ENCODE results near the gene ZBP1. TPM values are rescaled to one million over a fixed set of nuclear protein-coding genes. Genes with fewer than 3 reads are reported as not detected.

Gene ZBP1
- total RNA-seq, 1 experiment from 2014 or later, result not detected

DNA sequence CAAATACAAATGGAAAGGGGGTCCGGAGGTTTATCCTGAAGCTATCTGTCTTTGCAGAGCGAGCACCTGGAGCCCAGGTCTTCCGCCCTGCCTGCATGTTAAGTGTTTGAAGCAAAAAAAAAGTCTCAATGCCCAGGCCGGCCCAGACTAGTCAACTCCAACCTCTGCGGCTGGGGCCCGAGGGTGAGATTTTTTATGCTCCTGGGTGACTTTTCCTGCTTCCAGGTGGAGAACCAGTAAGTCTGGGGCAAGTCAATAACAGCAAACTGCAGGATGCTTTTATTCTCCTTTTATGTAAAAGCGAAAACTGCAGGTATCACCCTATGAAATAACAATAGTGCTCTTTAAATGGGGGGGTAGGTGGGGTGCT lies 2.0 kb upstream of the ZBP1 start:
- H3K36me3 Mint-ChIP-seq (ENCODE audit: insufficient read depth, unreplicated experiment), result no peaks in the 10 kb centered on the region
- H3K27me3 ChIP-seq (replicated peaks; ENCODE audit: control insufficient read depth, insufficient read depth, low read length), result no peaks in the 10 kb centered on the region; the same call in 1 of the 2 replicates
- intact Hi-C loops (cut with micrococcal nuclease; ENCODE audit: unreplicated experiment), result loop anchor here (1.0 kb wide), 3 partner anchors 32 to 587 kb away; no protein-coding TSS in a partner anchor
- TF ChIP-seq, protein P1, sequence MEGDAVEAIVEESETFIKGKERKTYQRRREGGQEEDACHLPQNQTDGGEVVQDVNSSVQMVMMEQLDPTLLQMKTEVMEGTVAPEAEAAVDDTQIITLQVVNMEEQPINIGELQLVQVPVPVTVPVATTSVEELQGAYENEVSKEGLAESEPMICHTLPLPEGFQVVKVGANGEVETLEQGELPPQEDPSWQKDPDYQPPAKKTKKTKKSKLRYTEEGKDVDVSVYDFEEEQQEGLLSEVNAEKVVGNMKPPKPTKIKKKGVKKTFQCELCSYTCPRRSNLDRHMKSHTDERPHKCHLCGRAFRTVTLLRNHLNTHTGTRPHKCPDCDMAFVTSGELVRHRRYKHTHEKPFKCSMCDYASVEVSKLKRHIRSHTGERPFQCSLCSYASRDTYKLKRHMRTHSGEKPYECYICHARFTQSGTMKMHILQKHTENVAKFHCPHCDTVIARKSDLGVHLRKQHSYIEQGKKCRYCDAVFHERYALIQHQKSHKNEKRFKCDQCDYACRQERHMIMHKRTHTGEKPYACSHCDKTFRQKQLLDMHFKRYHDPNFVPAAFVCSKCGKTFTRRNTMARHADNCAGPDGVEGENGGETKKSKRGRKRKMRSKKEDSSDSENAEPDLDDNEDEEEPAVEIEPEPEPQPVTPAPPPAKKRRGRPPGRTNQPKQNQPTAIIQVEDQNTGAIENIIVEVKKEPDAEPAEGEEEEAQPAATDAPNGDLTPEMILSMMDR (IDR thresholded peaks at IDR 0.05; ENCODE audit: insufficient read depth in 1 of 2, low read depth in 1 of 2, low read length in 1 of 2, severe bottlenecking in 1 of 2, unreplicated experiment in 1 of 2), result no peak
- no peaks in the 10 kb centered on the region for H3K4me1 Mint-ChIP-seq (ENCODE audit: low read depth, unreplicated experiment)
- peak in 1 of 2 experiments; percentile 31 for DNase-seq
- no peak overlapping the region for H3K4me3 Mint-ChIP-seq (ENCODE audit: unreplicated experiment)
- H3K4me1 ChIP-seq, result no peaks in the 10 kb centered on the region
- H3K36me3 ChIP-seq (ENCODE audit: control insufficient read depth, insufficient read depth, low read length), result no peaks in the 10 kb centered on the region
- BruUV-seq (replicated peaks), result no TSS peak
- H3K27me3 Mint-ChIP-seq (ENCODE audit: insufficient read depth, unreplicated experiment), result peaks cover 18% of the 10 kb centered on the region
- ChIA-PET CTCF (interaction anchor here (0.5 to 2.3 kb wide), 23 partner anchors 9 to 591 kb away, joined by 3 to 33 read pairs (median 5); no protein-coding TSS in a partner anchor), POLR2A (interaction anchor here (0.6 kb wide), 1 partner anchor 578 kb away, joined by 9 read pairs; no protein-coding TSS in a partner anchor)
- H3K9me3 Mint-ChIP-seq (ENCODE audit: unreplicated experiment), result peaks cover 14% of the 10 kb centered on the region
- H3K27ac Mint-ChIP-seq (ENCODE audit: unreplicated experiment), result no peak overlapping the region
- H3K9me3 ChIP-seq, result 0 out of 2 replicates have a peak, but pooled peaks cover 6% of the 10 kb centered on the region
- H3K4me3 ChIP-seq (ENCODE audit: low read depth, low read length), result no peak overlapping the region

DNA sequence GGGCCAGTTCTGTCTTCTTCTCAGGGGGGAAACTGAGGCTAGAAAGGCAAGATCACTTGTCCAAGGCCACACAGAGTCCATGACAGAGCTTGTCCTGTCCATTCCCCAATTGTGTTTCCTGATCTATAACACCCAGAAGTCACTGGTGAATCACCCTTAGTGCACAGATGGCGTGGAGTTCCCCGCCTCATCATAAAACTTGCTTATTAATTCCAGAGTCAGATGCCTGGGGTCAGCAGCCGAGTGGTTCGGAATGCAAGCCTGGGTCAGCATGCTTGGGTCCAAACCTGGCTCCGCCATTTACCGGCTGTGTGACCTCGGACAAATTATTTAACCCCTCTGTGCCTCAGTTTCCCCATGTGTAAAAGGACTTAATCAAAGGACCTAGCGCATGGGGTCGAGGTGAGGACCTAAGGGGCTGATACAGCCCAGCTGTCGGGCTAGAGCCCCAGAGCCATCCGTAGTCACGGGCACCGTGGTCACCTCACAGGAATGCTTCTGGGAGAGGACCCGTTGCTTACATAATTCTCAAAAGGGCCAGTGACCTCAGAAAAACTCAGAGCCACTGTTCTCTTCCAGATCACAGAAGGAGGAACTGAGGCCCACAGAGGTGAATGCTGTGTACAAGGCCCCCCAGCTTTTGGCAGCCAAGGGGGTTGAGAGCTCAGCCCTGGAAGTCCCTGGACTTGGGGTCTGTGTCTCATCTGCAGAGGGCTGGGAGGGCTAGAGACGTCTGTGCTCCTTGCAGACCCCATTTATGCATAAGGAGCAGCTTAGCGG lies 1.4 kb upstream of the ZBP1 start:
- ChIA-PET CTCF (interaction anchor here (0.5 to 2.3 kb wide), 7 partner anchors 10 to 589 kb away, joined by 3 to 33 read pairs (median 8); no protein-coding TSS in a partner anchor), POLR2A (no interaction called here)
- intact Hi-C loops (cut with micrococcal nuclease; ENCODE audit: unreplicated experiment), result loop anchor here (1.0 kb wide), 3 partner anchors 33 to 588 kb away; no protein-coding TSS in a partner anchor
- Mint-ChIP-seq H3K4me3 (ENCODE audit: unreplicated experiment) (no peak overlapping the region), H3K9me3 (ENCODE audit: unreplicated experiment) (peaks cover 14% of the 10 kb centered on the region), H3K4me1 (ENCODE audit: low read depth, unreplicated experiment) (no peaks in the 10 kb centered on the region), H3K27me3 (ENCODE audit: insufficient read depth, unreplicated experiment) (peaks cover 23% of the 10 kb centered on the region), H3K27ac (ENCODE audit: unreplicated experiment) (no peak overlapping the region), H3K36me3 (ENCODE audit: insufficient read depth, unreplicated experiment) (no peaks in the 10 kb centered on the region)
- Histone ChIP-seq H3K4me1 (no peaks in the 10 kb centered on the region), H3K4me3 (ENCODE audit: low read depth, low read length) (no peak overlapping the region), H3K36me3 (ENCODE audit: control insufficient read depth, insufficient read depth, low read length) (no peaks in the 10 kb centered on the region), H3K27me3 (replicated peaks; ENCODE audit: control insufficient read depth, insufficient read depth, low read length) (no peaks in the 10 kb centered on the region; the same call in 1 of the 2 replicates), H3K9me3 (0 out of 2 replicates have a peak, but pooled peaks cover 6% of the 10 kb centered on the region)
- BruUV-seq (replicated peaks), result no TSS peak
- peak in 1 of 2 experiments; percentile 32 for DNase-seq
- TF ChIP-seq, protein P1 (IDR thresholded peaks at IDR 0.05; ENCODE audit: insufficient read depth in 1 of 2, low read depth in 1 of 2, low read length in 1 of 2, severe bottlenecking in 1 of 2, unreplicated experiment in 1 of 2), result no peak

DNA sequence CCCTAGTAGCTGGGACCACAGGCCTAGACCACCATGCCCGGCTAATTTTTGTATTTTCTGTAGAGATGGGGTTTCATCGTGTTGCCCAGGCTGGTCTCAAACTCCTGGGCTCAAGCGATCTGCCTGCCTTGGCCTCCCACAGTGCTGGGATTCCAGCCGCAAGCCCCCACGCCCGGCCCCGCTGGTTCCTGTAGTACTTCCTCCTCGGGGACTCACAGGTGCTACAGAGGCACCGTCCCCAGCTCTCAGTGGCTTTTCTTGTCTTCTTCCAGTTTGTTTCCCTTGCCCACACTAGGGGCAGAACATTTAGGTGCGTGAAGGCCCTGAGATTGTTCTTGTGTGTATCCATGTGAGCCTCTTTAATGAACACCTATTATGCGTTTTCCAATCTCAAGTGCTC lies 773 bp upstream of the ZBP1 start:
- Mint-ChIP-seq H3K27ac (ENCODE audit: unreplicated experiment) (no peak overlapping the region), H3K9me3 (ENCODE audit: unreplicated experiment) (peaks cover 13% of the 10 kb centered on the region), H3K4me3 (ENCODE audit: unreplicated experiment) (no peak overlapping the region), H3K27me3 (ENCODE audit: insufficient read depth, unreplicated experiment) (peaks cover 23% of the 10 kb centered on the region), H3K36me3 (ENCODE audit: insufficient read depth, unreplicated experiment) (no peaks in the 10 kb centered on the region), H3K4me1 (ENCODE audit: low read depth, unreplicated experiment) (no peaks in the 10 kb centered on the region)
- Histone ChIP-seq H3K27me3 (replicated peaks; ENCODE audit: control insufficient read depth, insufficient read depth, low read length) (no peaks in the 10 kb centered on the region; the same call in 1 of the 2 replicates), H3K36me3 (ENCODE audit: control insufficient read depth, insufficient read depth, low read length) (no peaks in the 10 kb centered on the region), H3K4me1 (no peaks in the 10 kb centered on the region), H3K4me3 (ENCODE audit: low read depth, low read length) (no peak overlapping the region), H3K9me3 (0 out of 2 replicates have a peak, but pooled peaks cover 6% of the 10 kb centered on the region)
- CTCF ChIA-PET, result no interaction called here
- TF ChIP-seq, protein P1 (IDR thresholded peaks at IDR 0.05; ENCODE audit: insufficient read depth in 1 of 2, low read depth in 1 of 2, low read length in 1 of 2, severe bottlenecking in 1 of 2, unreplicated experiment in 1 of 2), result no peak
- intact Hi-C loops (cut with micrococcal nuclease; ENCODE audit: unreplicated experiment), result no loop called here
- peak in 1 of 2 experiments; percentile 28 for DNase-seq
- no TSS peak for BruUV-seq (replicated peaks)
- POLR2A ChIA-PET, result no interaction called here
